SK-N-SH treated with all-trans-retinoic acid at 6 μM for 48 hours (cell line): ENCODE data around the gene GOLT1A.

Experiments used
- ATAC-seq: fragments of 200-7000 bp; cut with Tn5 transposase; 3 replicates; pipeline ENCODE4 v1.9.1; 2020; ENCODE audit warnings: mild to moderate bottlenecking, moderate library complexity
- ARNTL ChIP-seq: fragments of 450-650 bp; formaldehyde crosslinking; IDR thresholded peaks from 2 replicates; pipeline ENCODE4 v1.5.0; 2020; ENCODE audit warnings: low read depth, mild to moderate bottlenecking, moderate library complexity, borderline replicate concordance
- BACH2 ChIP-seq: fragments of 250-450 bp; sonication (Bioruptor Pico); IDR thresholded peaks from 2 replicates; pipeline ENCODE4 v1.9.0; 2021; ENCODE audit warnings: mild to moderate bottlenecking, borderline replicate concordance
- GLIS3 ChIP-seq: fragments of 250-450 bp; sonication (Bioruptor Pico); IDR thresholded peaks from 2 replicates; pipeline ENCODE4 v1.5.0; 2020; ENCODE audit warnings: mild to moderate bottlenecking, moderate library complexity
- ISL1 ChIP-seq: fragments of 250-450 bp; sonication (Bioruptor Pico); IDR thresholded peaks from 2 replicates; pipeline ENCODE4 v2.1.2; 2022; ENCODE audit warnings: mild to moderate bottlenecking, moderate library complexity
- OSR1 ChIP-seq: fragments of 250-450 bp; sonication (Bioruptor Pico); IDR thresholded peaks from 2 replicates; pipeline ENCODE4 v1.8.0; 2022; ENCODE audit warnings: moderate library complexity, mild to moderate bottlenecking, inconsistent platforms
- PPARA ChIP-seq: fragments of 250-450 bp; sonication (Bioruptor Pico); IDR thresholded peaks from 2 replicates; pipeline ENCODE4 v1.5.0; 2020; ENCODE audit warnings: mild to moderate bottlenecking, borderline replicate concordance
- RARB ChIP-seq: fragments of 250-450 bp; sonication (Bioruptor Pico); IDR thresholded peaks from 2 replicates; pipeline ENCODE4 v1.8.0; 2021; ENCODE audit warnings: mild to moderate bottlenecking, moderate library complexity
- SNAI2 ChIP-seq: fragments of 250-450 bp; sonication (Bioruptor Pico); IDR thresholded peaks from 2 replicates; pipeline ENCODE4 v1.5.0; 2020; ENCODE audit warnings: mild to moderate bottlenecking, moderate library complexity
- TCF4 ChIP-seq: fragments of 250-450 bp; sonication (Bioruptor Pico); IDR thresholded peaks from 2 replicates; pipeline ENCODE4 v1.8.0; 2021; ENCODE audit warnings: mild to moderate bottlenecking, moderate library complexity, borderline replicate concordance
- TOX ChIP-seq: fragments of 250-450 bp; sonication (Bioruptor Pico); IDR thresholded peaks from 2 replicates; pipeline ENCODE4 v1.8.0; 2021; ENCODE audit warnings: mild to moderate bottlenecking, moderate library complexity, borderline replicate concordance
- ZC3H10 ChIP-seq: fragments of 250-450 bp; sonication (Bioruptor Pico); IDR thresholded peaks from 2 replicates; pipeline ENCODE4 v1.5.1; 2021; ENCODE audit warnings: mild to moderate bottlenecking, moderate library complexity
- ZFP3 ChIP-seq: fragments of 250-450 bp; sonication (Bioruptor Pico); IDR thresholded peaks from 2 replicates; pipeline ENCODE4 v1.5.0; 2020; ENCODE audit warnings: mild to moderate bottlenecking, moderate library complexity
- ZFP30 ChIP-seq: fragments of 450-650 bp; formaldehyde crosslinking; IDR thresholded peaks from 2 replicates; pipeline ENCODE4 v1.5.0; 2022; ENCODE audit warnings: mild to moderate bottlenecking, moderate library complexity
- ZNF70 ChIP-seq: fragments of 450-650 bp; formaldehyde crosslinking; IDR thresholded peaks from 2 replicates; pipeline ENCODE4 v1.5.0; 2020; ENCODE audit warnings: mild to moderate bottlenecking, moderate library complexity
- ZNF8 ChIP-seq: fragments of 450-650 bp; formaldehyde crosslinking; IDR thresholded peaks from 2 replicates; pipeline ENCODE4 v1.5.0; 2020; ENCODE audit warnings: mild to moderate bottlenecking, moderate library complexity
- TF ChIP-seq, protein P1 (sequence below): fragments of 250-450 bp; sonication (Bioruptor Pico); IDR thresholded peaks from 2 replicates; pipeline ENCODE4 v1.8.0; 2020; ENCODE audit warnings: mild to moderate bottlenecking, moderate library complexity, borderline replicate concordance
- TF ChIP-seq, protein P2 (sequence below): fragments of 250-450 bp; sonication (Bioruptor Pico); IDR thresholded peaks from 2 replicates; pipeline ENCODE4 v1.5.0; 2020; ENCODE audit warnings: mild to moderate bottlenecking, moderate library complexity
- TF ChIP-seq, protein P3 (sequence below): fragments of 250-450 bp; sonication (Bioruptor Pico); IDR thresholded peaks from 2 replicates; pipeline ENCODE4 v1.5.1; 2020; ENCODE audit warnings: low read depth, mild to moderate bottlenecking, moderate library complexity
- TF ChIP-seq, protein P4 (sequence below): fragments of 250-450 bp; sonication (Bioruptor Pico); IDR thresholded peaks from 2 replicates; pipeline ENCODE4 v1.8.0; 2021; ENCODE audit warnings: low read depth, mild to moderate bottlenecking, moderate library complexity, borderline replicate concordance
- TF ChIP-seq, protein P5 (sequence below): fragments of 250-450 bp; sonication (Bioruptor Pico); IDR thresholded peaks from 2 replicates; pipeline ENCODE4 v1.5.1; 2021; ENCODE audit warnings: mild to moderate bottlenecking, moderate library complexity

GOLT1A gene

DNA sequence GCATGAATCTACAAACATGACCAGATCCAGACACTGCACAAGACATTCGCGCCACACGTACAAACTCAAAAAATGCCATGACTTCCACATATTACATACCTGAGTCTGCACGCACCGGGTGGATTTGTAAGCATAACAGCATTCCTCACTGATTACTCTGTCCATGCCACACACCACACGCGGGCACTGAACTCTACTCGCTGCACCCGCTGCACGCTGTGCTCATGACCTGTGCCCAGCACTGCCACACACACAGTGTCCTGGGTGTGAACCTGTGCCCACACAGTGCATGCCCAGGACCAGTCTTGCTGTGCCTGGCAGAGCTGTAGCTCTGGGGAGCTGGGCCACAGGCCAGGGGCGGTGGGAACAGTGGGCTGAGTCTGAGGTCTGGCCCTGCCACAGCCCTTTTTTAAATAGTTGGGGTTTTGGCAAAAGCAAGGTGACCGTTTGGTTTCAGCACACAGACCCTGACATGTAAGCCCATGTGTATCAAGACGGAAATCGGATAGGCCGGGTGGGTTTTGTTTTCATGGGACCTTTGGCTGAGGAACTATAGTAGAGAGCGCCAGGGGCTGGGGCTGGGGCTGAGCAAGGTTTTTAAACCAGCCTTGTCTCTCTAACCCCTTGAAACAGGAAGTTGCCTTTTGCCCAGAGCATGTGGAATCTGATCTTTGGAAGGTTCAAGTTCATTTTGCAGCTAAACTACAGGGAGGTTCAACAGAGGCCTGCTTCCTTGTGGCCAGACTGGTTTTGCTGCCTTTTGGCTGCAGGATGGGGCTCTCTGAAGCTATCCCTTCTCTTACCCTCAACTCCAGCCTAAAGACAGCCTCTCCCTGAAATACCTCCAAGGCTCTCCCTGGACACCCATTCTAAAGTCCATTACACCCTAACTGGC lies 12.3 kb upstream of the GOLT1A start:
- no peak for TF ChIP-seq PPARA (CRISPR knock-in tag)
- TF ChIP-seq ZNF8 (CRISPR knock-in tag): no peak
- TF ChIP-seq, protein P1, sequence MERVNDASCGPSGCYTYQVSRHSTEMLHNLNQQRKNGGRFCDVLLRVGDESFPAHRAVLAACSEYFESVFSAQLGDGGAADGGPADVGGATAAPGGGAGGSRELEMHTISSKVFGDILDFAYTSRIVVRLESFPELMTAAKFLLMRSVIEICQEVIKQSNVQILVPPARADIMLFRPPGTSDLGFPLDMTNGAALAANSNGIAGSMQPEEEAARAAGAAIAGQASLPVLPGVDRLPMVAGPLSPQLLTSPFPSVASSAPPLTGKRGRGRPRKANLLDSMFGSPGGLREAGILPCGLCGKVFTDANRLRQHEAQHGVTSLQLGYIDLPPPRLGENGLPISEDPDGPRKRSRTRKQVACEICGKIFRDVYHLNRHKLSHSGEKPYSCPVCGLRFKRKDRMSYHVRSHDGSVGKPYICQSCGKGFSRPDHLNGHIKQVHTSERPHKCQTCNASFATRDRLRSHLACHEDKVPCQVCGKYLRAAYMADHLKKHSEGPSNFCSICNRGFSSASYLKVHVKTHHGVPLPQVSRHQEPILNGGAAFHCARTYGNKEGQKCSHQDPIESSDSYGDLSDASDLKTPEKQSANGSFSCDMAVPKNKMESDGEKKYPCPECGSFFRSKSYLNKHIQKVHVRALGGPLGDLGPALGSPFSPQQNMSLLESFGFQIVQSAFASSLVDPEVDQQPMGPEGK (CRISPR knock-in tag): no peak
- TF ChIP-seq RARB (CRISPR knock-in tag): no peak
- TF ChIP-seq, protein P2, sequence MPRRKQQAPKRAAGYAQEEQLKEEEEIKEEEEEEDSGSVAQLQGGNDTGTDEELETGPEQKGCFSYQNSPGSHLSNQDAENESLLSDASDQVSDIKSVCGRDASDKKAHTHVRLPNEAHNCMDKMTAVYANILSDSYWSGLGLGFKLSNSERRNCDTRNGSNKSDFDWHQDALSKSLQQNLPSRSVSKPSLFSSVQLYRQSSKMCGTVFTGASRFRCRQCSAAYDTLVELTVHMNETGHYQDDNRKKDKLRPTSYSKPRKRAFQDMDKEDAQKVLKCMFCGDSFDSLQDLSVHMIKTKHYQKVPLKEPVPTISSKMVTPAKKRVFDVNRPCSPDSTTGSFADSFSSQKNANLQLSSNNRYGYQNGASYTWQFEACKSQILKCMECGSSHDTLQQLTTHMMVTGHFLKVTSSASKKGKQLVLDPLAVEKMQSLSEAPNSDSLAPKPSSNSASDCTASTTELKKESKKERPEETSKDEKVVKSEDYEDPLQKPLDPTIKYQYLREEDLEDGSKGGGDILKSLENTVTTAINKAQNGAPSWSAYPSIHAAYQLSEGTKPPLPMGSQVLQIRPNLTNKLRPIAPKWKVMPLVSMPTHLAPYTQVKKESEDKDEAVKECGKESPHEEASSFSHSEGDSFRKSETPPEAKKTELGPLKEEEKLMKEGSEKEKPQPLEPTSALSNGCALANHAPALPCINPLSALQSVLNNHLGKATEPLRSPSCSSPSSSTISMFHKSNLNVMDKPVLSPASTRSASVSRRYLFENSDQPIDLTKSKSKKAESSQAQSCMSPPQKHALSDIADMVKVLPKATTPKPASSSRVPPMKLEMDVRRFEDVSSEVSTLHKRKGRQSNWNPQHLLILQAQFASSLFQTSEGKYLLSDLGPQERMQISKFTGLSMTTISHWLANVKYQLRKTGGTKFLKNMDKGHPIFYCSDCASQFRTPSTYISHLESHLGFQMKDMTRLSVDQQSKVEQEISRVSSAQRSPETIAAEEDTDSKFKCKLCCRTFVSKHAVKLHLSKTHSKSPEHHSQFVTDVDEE (CRISPR knock-in tag): no peak
- TF ChIP-seq ARNTL (CRISPR knock-in tag): no peak
- no peak for TF ChIP-seq ZFP3 (CRISPR knock-in tag)
- TF ChIP-seq ISL1 (CRISPR knock-in tag): no peak
- TF ChIP-seq ZFP30 (CRISPR knock-in tag): no peak
- TF ChIP-seq OSR1 (CRISPR knock-in tag): no peak
- TF ChIP-seq SNAI2 (CRISPR knock-in tag): no peak
- no peak; the same call in 2 of the 3 replicates for ATAC-seq

DNA sequence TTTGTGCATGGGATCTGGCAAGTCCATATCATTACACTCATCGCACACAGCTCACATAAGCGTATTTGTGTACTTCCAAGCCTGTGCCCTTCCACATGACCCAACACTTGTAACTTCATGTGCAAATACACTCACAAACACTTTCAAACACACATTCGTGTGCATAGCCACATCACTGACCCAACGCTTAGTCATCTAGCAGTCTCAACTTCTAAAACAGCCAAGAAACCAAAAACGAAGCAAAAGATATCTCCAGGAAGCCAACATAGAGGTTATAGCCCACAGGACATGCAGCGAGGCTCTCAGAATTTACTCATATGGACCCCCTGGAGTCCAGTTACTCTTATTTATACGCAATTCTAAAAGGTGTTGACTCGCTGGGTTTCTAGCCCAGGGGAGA lies 10.9 kb upstream of the GOLT1A start:
- TF ChIP-seq, protein P2 (CRISPR knock-in tag): no peak
- TF ChIP-seq RARB (CRISPR knock-in tag) (no peak), ZC3H10 (CRISPR knock-in tag) (no peak), TOX (CRISPR knock-in tag) (no peak), OSR1 (CRISPR knock-in tag) (no peak), TCF4 (CRISPR knock-in tag) (no peak), BACH2 (CRISPR knock-in tag) (no peak), ISL1 (CRISPR knock-in tag) (no peak), ZNF70 (CRISPR knock-in tag) (no peak), ZFP30 (CRISPR knock-in tag) (no peak), PPARA (CRISPR knock-in tag) (no peak), GLIS3 (no peak), ZFP3 (CRISPR knock-in tag) (no peak)
- TF ChIP-seq, protein P3, sequence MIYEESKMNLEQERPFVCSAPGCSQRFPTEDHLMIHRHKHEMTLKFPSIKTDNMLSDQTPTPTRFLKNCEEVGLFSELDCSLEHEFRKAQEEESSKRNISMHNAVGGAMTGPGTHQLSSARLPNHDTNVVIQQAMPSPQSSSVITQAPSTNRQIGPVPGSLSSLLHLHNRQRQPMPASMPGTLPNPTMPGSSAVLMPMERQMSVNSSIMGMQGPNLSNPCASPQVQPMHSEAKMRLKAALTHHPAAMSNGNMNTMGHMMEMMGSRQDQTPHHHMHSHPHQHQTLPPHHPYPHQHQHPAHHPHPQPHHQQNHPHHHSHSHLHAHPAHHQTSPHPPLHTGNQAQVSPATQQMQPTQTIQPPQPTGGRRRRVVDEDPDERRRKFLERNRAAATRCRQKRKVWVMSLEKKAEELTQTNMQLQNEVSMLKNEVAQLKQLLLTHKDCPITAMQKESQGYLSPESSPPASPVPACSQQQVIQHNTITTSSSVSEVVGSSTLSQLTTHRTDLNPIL (CRISPR knock-in tag): no peak
- TF ChIP-seq, protein P1 (CRISPR knock-in tag): no peak
- TF ChIP-seq, protein P4, sequence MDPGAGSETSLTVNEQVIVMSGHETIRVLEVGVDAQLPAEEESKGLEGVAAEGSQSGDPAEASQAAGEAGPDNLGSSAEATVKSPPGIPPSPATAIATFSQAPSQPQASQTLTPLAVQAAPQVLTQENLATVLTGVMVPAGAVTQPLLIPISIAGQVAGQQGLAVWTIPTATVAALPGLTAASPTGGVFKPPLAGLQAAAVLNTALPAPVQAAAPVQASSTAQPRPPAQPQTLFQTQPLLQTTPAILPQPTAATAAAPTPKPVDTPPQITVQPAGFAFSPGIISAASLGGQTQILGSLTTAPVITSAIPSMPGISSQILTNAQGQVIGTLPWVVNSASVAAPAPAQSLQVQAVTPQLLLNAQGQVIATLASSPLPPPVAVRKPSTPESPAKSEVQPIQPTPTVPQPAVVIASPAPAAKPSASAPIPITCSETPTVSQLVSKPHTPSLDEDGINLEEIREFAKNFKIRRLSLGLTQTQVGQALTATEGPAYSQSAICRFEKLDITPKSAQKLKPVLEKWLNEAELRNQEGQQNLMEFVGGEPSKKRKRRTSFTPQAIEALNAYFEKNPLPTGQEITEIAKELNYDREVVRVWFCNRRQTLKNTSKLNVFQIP (CRISPR knock-in tag): no peak
- TF ChIP-seq, protein P5, sequence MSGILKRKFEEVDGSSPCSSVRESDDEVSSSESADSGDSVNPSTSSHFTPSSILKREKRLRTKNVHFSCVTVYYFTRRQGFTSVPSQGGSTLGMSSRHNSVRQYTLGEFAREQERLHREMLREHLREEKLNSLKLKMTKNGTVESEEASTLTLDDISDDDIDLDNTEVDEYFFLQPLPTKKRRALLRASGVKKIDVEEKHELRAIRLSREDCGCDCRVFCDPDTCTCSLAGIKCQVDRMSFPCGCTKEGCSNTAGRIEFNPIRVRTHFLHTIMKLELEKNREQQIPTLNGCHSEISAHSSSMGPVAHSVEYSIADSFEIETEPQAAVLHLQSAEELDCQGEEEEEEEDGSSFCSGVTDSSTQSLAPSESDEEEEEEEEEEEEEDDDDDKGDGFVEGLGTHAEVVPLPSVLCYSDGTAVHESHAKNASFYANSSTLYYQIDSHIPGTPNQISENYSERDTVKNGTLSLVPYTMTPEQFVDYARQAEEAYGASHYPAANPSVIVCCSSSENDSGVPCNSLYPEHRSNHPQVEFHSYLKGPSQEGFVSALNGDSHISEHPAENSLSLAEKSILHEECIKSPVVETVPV (CRISPR knock-in tag): no peak
- ATAC-seq: no peak
